Lung (tissue), 12 donors: ENCODE data around the gene RER1. TPM values are rescaled to one million over a fixed set of nuclear protein-coding genes. Genes with fewer than 3 reads are reported as not detected.

Experiments
- ATAC-seq: fragments of 200-7000 bp; cut with Tn5 transposase; one replicate; pipeline ENCODE4 v1.9.1; 2020; ENCODE audit warnings: moderate number of reproducible peaks; ENCODE audit not compliant: insufficient read depth, low FRiP score
- DNase-seq, 3 donors: peaks; one replicate each; pipeline ENCODE4 v3.0.0-alpha.2; 2013 to 2017
- H3K27ac ChIP-seq, 2 donors: one replicate each; pipeline ENCODE4 v1.5.1; 2013; ENCODE audit warnings: mild to moderate bottlenecking in 2 of 2, moderate library complexity in 2 of 2, control low read depth in 1 of 2, inconsistent platforms in 1 of 2, low read depth in 1 of 2, low read length in 1 of 2
- H3K27me3 ChIP-seq, 3 donors: one replicate each; pipeline ENCODE4 v1.5.1; 2013; ENCODE audit warnings: low read length in 2 of 3; ENCODE audit not compliant: control insufficient read depth in 3 of 3, insufficient read depth in 3 of 3
- H3K36me3 ChIP-seq, 4 donors: one replicate each; pipeline ENCODE4 v1.5.1; 2013; ENCODE audit warnings: low read length in 4 of 4, mild to moderate bottlenecking in 1 of 4, moderate library complexity in 1 of 4; ENCODE audit not compliant: control insufficient read depth in 4 of 4, insufficient read depth in 4 of 4
- H3K4me1 ChIP-seq, 5 donors: one replicate each; pipeline ENCODE4 v1.5.1; 2013; ENCODE audit warnings: low read length in 5 of 5, mild to moderate bottlenecking in 2 of 5, moderate library complexity in 1 of 5; ENCODE audit not compliant: control insufficient read depth in 5 of 5, insufficient read depth in 5 of 5
- H3K4me3 ChIP-seq: one replicate; pipeline ENCODE4 v1.5.1; 2013; ENCODE audit warnings: mild to moderate bottlenecking, control low read depth, moderate library complexity
- H3K9ac ChIP-seq, 2 donors: one replicate each; pipeline ENCODE4 v1.5.1; 2013; ENCODE audit warnings: low read length in 2 of 2, control low read depth in 1 of 2; ENCODE audit not compliant: insufficient read depth in 1 of 2
- H3K9me3 ChIP-seq, 4 donors: one replicate each; pipeline ENCODE4 v1.5.1; 2013; ENCODE audit warnings: low read length in 3 of 4, mild to moderate bottlenecking in 1 of 4, moderate library complexity in 1 of 4; ENCODE audit not compliant: control insufficient read depth in 4 of 4, insufficient read depth in 3 of 4
- WGBS, 2 donors: extraction: QIAGEN DNeasy Blood & Tissue Kit; methylation state at CpG; one replicate each; pipeline ENCODE4 v1.1.7; 2013; 5-methylcytosine and 5-hydroxymethylcytosine counted together
- polyA plus RNA-seq, 2 donors: library from polyadenylated mRNA; stranded (reverse); fragments of 200-250 nt; gene quantifications; one replicate each; pipeline ENCODE4 v1.2.1, GENCODE V29; 2013
- total RNA-seq, 2 donors: library from RNA; depleted of rRNA in 1 of 2; stranded (reverse); fragments of >200 nt in 1 of 2; gene quantifications; one replicate each; pipeline ENCODE4 v1.2.1, GENCODE V29; 2014 to 2021
- TF ChIP-seq, protein P1 (sequence below): IDR thresholded peaks from 2 replicates; pipeline ENCODE4 v1.5.1; 2012; ENCODE audit warnings: mild to moderate bottlenecking; ENCODE audit errors: control extremely low read depth, extremely low read depth
- donor health status: control.
- donor health status: control.
- donor health status: Bipolar disorder and iron deficiency.
- donor health status: healthy.
- donor health status: DM: yes; HTN: yes; CAD: no.

Gene RER1
- total and polyA plus RNA-seq, 4 donors, result 71.7 to 134 (median 87.9) TPM

DNA sequence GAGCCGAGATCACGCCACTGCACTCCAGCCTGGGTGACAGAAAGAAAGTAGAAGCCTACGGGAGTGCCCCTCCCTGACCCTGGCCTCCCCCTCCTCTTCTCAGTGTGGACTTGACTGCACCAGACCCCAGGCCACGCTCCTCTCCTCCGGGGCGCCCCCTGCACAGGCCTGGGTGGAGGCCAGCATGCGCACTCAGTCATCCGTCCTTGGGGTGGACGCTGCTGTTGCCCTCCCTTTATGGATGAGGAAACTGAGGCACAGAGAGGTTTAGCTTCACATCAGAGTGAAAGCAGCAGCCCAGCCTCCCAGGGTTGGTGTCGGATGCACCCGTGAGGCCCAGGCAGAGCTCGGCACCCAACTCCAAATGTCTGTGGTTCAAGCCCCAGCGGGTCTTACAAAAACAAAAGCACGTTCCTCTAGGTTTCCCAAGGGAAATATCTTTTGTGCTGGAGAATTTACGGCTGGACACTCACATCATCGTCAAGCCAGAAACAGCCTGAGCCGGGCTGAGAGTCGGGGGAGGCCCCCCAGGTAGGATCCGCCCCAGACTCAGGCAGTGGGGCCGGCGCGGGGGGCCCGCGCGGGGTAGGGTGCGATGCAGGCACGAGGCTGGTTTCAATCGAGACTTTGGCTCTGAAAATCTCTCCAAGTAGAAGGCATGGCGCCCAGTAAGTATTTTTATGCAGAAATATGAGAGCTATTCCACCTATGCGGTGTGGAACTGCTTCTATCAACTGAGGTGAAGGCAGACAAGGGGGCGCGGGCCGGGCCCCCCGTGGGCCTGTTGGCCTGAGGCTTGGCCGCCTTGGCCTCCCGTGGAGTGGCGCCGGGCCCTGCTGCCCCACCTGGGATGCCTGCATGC, 36.9 kb upstream of the RER1 start:
- ATAC-seq (no peak), DNase-seq (no peak)
- TF ChIP-seq, protein P1, sequence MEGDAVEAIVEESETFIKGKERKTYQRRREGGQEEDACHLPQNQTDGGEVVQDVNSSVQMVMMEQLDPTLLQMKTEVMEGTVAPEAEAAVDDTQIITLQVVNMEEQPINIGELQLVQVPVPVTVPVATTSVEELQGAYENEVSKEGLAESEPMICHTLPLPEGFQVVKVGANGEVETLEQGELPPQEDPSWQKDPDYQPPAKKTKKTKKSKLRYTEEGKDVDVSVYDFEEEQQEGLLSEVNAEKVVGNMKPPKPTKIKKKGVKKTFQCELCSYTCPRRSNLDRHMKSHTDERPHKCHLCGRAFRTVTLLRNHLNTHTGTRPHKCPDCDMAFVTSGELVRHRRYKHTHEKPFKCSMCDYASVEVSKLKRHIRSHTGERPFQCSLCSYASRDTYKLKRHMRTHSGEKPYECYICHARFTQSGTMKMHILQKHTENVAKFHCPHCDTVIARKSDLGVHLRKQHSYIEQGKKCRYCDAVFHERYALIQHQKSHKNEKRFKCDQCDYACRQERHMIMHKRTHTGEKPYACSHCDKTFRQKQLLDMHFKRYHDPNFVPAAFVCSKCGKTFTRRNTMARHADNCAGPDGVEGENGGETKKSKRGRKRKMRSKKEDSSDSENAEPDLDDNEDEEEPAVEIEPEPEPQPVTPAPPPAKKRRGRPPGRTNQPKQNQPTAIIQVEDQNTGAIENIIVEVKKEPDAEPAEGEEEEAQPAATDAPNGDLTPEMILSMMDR, result no peak
- H3K4me1 ChIP-seq, result peaks cover 0 to 9% (median 0%) of the 10 kb centered on the region in 5 donors
- H3K4me3 ChIP-seq, result no peak overlapping the region
- H3K27me3 ChIP-seq, result no peaks in the 10 kb centered on the region
- H3K9ac ChIP-seq, result no peak overlapping the region
- H3K36me3 ChIP-seq, result peaks cover 0 to 2% (median 0%) of the 10 kb centered on the region in 4 donors
- H3K27ac ChIP-seq, result no peak overlapping the region
- 77 to 94% methylated on average over 38 of the region's 38 CpGs for WGBS, 2 donors
- no peaks in the 10 kb centered on the region for H3K9me3 ChIP-seq

- no peak for ATAC-seq
- no peak for DNase-seq
Observed at GRCh38 chr1:2355373-2356261, 36.0 kb upstream of the RER1 start.

DNA sequence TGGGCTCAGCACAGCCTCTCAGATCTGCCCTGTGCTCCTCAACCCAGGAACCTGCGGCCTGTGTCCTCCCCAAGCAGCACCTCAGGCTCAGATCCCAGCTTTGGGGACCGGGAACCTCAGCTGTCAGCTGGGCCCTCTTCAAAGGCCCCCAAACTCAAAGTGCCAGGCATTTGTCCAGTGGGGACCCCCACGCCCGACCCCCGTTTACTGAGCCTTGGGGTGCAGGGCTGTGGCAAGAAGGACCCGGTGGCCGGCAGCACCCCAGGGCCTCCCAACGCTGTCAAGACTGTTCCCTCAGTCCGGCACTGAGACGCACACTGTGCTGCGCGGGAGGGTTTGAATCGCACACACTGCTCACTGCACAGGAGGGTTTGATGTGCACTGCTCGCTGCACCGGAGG, 35.2 kb upstream of the RER1 start:
- no peak for ATAC-seq
- Histone ChIP-seq H3K36me3 (peaks cover 0 to 2% (median 0%) of the 10 kb centered on the region in 4 donors), H3K27me3 (no peaks in the 10 kb centered on the region), H3K9me3 (no peaks in the 10 kb centered on the region), H3K9ac (no peak overlapping the region), H3K27ac (no peak overlapping the region), H3K4me1 (peaks cover 0 to 9% (median 0%) of the 10 kb centered on the region in 5 donors), H3K4me3 (no peak overlapping the region)
- WGBS, 2 donors, result 94 to 95% methylated on average over 14 to 15 of the region's 15 CpGs
- no peak for DNase-seq
- TF ChIP-seq, protein P1, result no peak

More at GRCh38 chr1:2355373-2356261, 36.0 kb upstream of the RER1 start:
- H3K9ac ChIP-seq, result no peak overlapping the region
- WGBS, 2 donors, result 86 to 91% methylated on average over 28 of the region's 28 CpGs
- H3K27me3 ChIP-seq, result no peaks in the 10 kb centered on the region
- no peak overlapping the region for H3K27ac ChIP-seq
- no peaks in the 10 kb centered on the region for H3K9me3 ChIP-seq
- peaks cover 0 to 9% (median 0%) of the 10 kb centered on the region in 5 donors for H3K4me1 ChIP-seq
- no peak overlapping the region for H3K4me3 ChIP-seq
- TF ChIP-seq, protein P1, result no peak
- H3K36me3 ChIP-seq, result peaks cover 0 to 2% (median 0%) of the 10 kb centered on the region in 4 donors
